Stimulated activated CD4-positive, alpha-beta T cell treated with anti-CD3 and anti-CD28 coated beads, Interleukin-2, amount 100 ng/mL, for 48 hours (primary cell): Measurements from ENCODE around the gene CGB1.
"Not testable (repeated sequence)": the region's sequence is repeated elsewhere in the genome, so short reads cannot be mapped to it uniquely, and the experiment has no call there.

Experiments
- DNase-seq, 2 donors: peaks; one replicate each; pipeline ENCODE4 v3.0.0-alpha.2; 2020

Gene CGB1

GRCh38 chr19:49020931-49021895, 15.5 kb downstream of the CGB1 start:
- DNase-seq: no peak

GRCh38 chr19:49020342-49020741, 16.4 kb downstream of the CGB1 start:
- DNase-seq: no peak

GRCh38 chr19:49019242-49019932, 17.3 kb downstream of the CGB1 start:
- peak; percentile 51 to 70 for DNase-seq

- not testable (repeated sequence) for DNase-seq
These were observed 18.1 kb downstream of the CGB1 start for GRCh38 chr19:49018388-49019241.

- peak; percentile 49 to 57 for DNase-seq
These were observed 18.9 kb downstream of the CGB1 start for GRCh38 chr19:49017666-49018351.

GRCh38 chr19:49017041-49017665, 19.5 kb downstream of the CGB1 start, which contains the start of gene LHB:
Gene LHB (minus strand): TSS chr19:49017091. CDS start chr19:49017081, 10 bp downstream.
- no peak for DNase-seq

GRCh38 chr19:49016067-49016839, 20.4 kb downstream of the CGB1 start:
- DNase-seq: no peak

GRCh38 chr19:49014870-49015255, 21.8 kb downstream of the CGB1 start:
- no peak for DNase-seq

GRCh38 chr19:49014123-49014869, 22.4 kb downstream of the CGB1 start:
- DNase-seq: no peak

- no peak for DNase-seq
These were observed 25.5 kb downstream of the CGB1 start for GRCh38 chr19:49011194-49011593.

GRCh38 chr19:49010453-49010852, 26.2 kb downstream of the CGB1 start:
- no peak for DNase-seq

- no peak for DNase-seq
These were observed 26.9 kb downstream of the CGB1 start for GRCh38 chr19:49009828-49010227.

GRCh38 chr19:49006905-49007304, 29.8 kb downstream of the CGB1 start:
- no peak for DNase-seq

- no peak for DNase-seq
These were observed 31.6 kb downstream of the CGB1 start for GRCh38 chr19:49004964-49005614.

GRCh38 chr19:49004133-49004532, 32.6 kb downstream of the CGB1 start:
- DNase-seq: no peak

- peak; percentile 58 to 73 for DNase-seq
These were observed 37.0 kb downstream of the CGB1 start for GRCh38 chr19:48999481-49000325.

- DNase-seq: peak; percentile 54 to 59
These were observed 38.7 kb downstream of the CGB1 start for GRCh38 chr19:48997972-48998371.

GRCh38 chr19:48994035-48994386, 42.7 kb downstream of the CGB1 start:
- no peak for DNase-seq
